OCI-LY7 (cell line): ENCODE results near the gene ING4. TPM values are rescaled to one million over a fixed set of nuclear protein-coding genes. Genes with fewer than 3 reads are reported as not detected.

Experiments used
- BruUV-seq: library from RNA; stranded (reverse); fragments of 400-500 nt; replicated peaks from 2 replicates; lab custom pipeline; 2021; lab: Mats Ljungman, UMichigan
- CTCF ChIA-PET: fragments of 300-600 bp; sonication (Branson Sonifier 250); formaldehyde crosslinking; loops from one replicate; lab custom pipeline; 2022; ENCODE audit warnings: antibody characterized with exemption; ENCODE audit not compliant: unreplicated experiment; lab: Charles Lee
- POLR2A ChIA-PET: fragments of 300-600 bp; sonication (Branson Sonifier 250); formaldehyde crosslinking; loops from one replicate; lab custom pipeline; 2022; ENCODE audit warnings: antibody characterized with exemption; lab: Charles Lee
- DNase-seq: peaks from one replicate; pipeline ENCODE4 v3.0.0-alpha.2; 2015; ENCODE audit warnings: low spot score
- H2AFZ ChIP-seq: fragments of 200-600 bp; sonication (generic), shearing (Covaris generic); 2 replicates; pipeline ENCODE4 v1.6.1; 2014; ENCODE audit warnings: mild to moderate bottlenecking, antibody characterized with exemption, low read length, moderate library complexity
- H3K27ac ChIP-seq: fragments of 200-600 bp; sonication (generic); 2 replicates; pipeline ENCODE4 v1.5.1; 2014; ENCODE audit warnings: mixed run types, low read depth, mild to moderate bottlenecking, moderate library complexity, low read length, inconsistent platforms; ENCODE audit not compliant: poor library complexity, severe bottlenecking
- H3K36me3 ChIP-seq: fragments of 200-600 bp; sonication (generic); 2 replicates; pipeline ENCODE4 v1.6.1; 2014; ENCODE audit warnings: mild to moderate bottlenecking, antibody characterized with exemption, low read length, moderate library complexity, mixed read lengths; ENCODE audit not compliant: insufficient read depth
- H3K4me1 ChIP-seq: fragments of 200-600 bp; sonication (generic); 2 replicates; pipeline ENCODE4 v1.5.1; 2014; ENCODE audit warnings: mild to moderate bottlenecking, low read length; ENCODE audit not compliant: insufficient read depth, poor library complexity, severe bottlenecking
- H3K4me2 ChIP-seq: fragments of 200-600 bp; sonication (generic); 2 replicates; pipeline ENCODE4 v1.6.1; 2014; ENCODE audit warnings: mild to moderate bottlenecking, low read length
- H3K4me3 ChIP-seq: fragments of 200-600 bp; sonication (generic); 2 replicates; pipeline ENCODE4 v1.5.1; 2014; ENCODE audit warnings: mild to moderate bottlenecking, low read depth, low read length; ENCODE audit not compliant: poor library complexity, severe bottlenecking
- H3K79me2 ChIP-seq: fragments of 200-600 bp; sonication (generic); 2 replicates; pipeline ENCODE4 v1.6.1; 2016; ENCODE audit warnings: low read depth, mild to moderate bottlenecking, low read length, moderate library complexity, mixed read lengths; ENCODE audit not compliant: insufficient read depth
- H3K9me2 ChIP-seq: fragments of 200-600 bp; sonication (generic); 2 replicates; pipeline ENCODE4 v1.6.1; 2016; ENCODE audit warnings: mild to moderate bottlenecking, low read length, mixed read lengths; ENCODE audit not compliant: insufficient read depth
- H3K9me3 ChIP-seq: fragments of 200-600 bp; sonication (generic); 2 replicates; pipeline ENCODE4 v1.6.1; 2014; ENCODE audit warnings: mild to moderate bottlenecking, mixed run types, low read length, mixed read lengths
- H4K20me1 ChIP-seq: fragments of 200-600 bp; sonication (generic); 2 replicates; pipeline ENCODE4 v1.6.1; 2014; ENCODE audit warnings: mild to moderate bottlenecking, antibody characterized with exemption, low read length, moderate library complexity, mixed read lengths; ENCODE audit not compliant: insufficient read depth
- EZH2phosphoT487 ChIP-seq: fragments of 200-600 bp; sonication (generic); IDR thresholded peaks from 2 replicates; pipeline ENCODE4 v1.6.1; 2018; ENCODE audit warnings: low read depth, borderline replicate concordance, mild to moderate bottlenecking, mixed run types, antibody characterized with exemption, low read length, moderate library complexity, mixed read lengths
- intact Hi-C: fragments of 100-400 bp; cut with micrococcal nuclease; formaldehyde crosslinking; loops from one replicate; pipeline ENCODE4 v1.10.0; 2022; ENCODE audit not compliant: unreplicated experiment
- total RNA-seq, 2 experiments: library from RNA; depleted of rRNA in 1 of 2; stranded (reverse); fragments of >200 nt in 1 of 2; shearing (Covaris generic) in 1 of 2; gene quantifications; 2 replicates each; pipeline ENCODE4 v1.2.3, GENCODE V29; 2014 to 2022
- TF ChIP-seq, protein P1 (sequence below): fragments of 200-600 bp; sonication (generic); conservative IDR thresholded peaks from 2 replicates; pipeline ENCODE4 v1.5.1; 2014; ENCODE audit warnings: mild to moderate bottlenecking, antibody characterized with exemption, low read length, moderate library complexity, mixed read lengths

Gene ING4
- total RNA-seq, 2 experiments from 2014 or later, result 27.1 to 30.8 TPM

DNA sequence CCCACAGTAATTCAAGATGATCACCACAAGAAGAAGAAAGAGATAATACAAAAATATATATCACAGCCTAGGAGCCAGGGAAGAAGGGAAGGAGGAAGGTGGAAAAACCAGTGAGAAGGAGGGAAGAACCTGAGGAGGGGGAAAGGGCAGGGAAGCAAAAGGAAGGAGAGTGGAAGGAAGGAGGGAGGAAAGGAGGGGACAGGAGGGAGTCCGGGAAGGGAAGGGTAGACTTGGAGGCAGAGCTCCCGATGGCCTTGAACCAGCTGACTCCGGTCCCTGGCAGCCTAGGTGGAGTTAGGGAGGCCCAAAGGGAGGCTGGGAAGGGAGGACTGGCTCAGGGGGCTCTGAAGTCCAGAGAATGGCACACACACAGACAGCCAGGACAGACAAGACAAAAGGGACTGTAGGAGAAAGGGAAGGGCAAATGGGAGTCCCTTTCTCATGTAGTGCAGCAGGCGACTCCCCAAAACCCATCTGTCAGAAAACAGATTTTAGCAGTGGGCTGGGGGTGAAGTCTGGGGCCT, 31.0 kb upstream of the ING4 start:
- H3K9me3 ChIP-seq, result no peaks in the 10 kb centered on the region
- H3K36me3 ChIP-seq, result peaks cover 13% of the 10 kb centered on the region; the same call in 1 of the 2 replicates
- no peak overlapping the region for H2AFZ ChIP-seq
- peaks cover 84% of the 10 kb centered on the region for H3K4me1 ChIP-seq
- H3K9me2 ChIP-seq, result no peaks in the 10 kb centered on the region
- peaks cover 17% of the 10 kb centered on the region; the same call in 1 of the 2 replicates for H3K79me2 ChIP-seq
- TF ChIP-seq, protein P1, sequence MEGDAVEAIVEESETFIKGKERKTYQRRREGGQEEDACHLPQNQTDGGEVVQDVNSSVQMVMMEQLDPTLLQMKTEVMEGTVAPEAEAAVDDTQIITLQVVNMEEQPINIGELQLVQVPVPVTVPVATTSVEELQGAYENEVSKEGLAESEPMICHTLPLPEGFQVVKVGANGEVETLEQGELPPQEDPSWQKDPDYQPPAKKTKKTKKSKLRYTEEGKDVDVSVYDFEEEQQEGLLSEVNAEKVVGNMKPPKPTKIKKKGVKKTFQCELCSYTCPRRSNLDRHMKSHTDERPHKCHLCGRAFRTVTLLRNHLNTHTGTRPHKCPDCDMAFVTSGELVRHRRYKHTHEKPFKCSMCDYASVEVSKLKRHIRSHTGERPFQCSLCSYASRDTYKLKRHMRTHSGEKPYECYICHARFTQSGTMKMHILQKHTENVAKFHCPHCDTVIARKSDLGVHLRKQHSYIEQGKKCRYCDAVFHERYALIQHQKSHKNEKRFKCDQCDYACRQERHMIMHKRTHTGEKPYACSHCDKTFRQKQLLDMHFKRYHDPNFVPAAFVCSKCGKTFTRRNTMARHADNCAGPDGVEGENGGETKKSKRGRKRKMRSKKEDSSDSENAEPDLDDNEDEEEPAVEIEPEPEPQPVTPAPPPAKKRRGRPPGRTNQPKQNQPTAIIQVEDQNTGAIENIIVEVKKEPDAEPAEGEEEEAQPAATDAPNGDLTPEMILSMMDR, result no peak
- no peak for TF ChIP-seq EZH2phosphoT487
- no peak overlapping the region for H3K4me2 ChIP-seq
- ChIA-PET CTCF (no interaction called here), POLR2A (interaction anchor here (0.5 kb wide), 1 partner anchor 133 kb away, joined by 3 read pairs; no protein-coding TSS in a partner anchor)
- intact Hi-C loops, result loop anchor here (10.0 kb wide), 1 partner anchor 269 kb away; no protein-coding TSS in a partner anchor
- DNase-seq, result no peak
- TSS peak; percentile 54 for BruUV-seq
- H3K4me3 ChIP-seq, result no peak overlapping the region
- H3K27ac ChIP-seq, result no peak overlapping the region
- H4K20me1 ChIP-seq, result no peaks in the 10 kb centered on the region

- DNase-seq, result no peak
- Histone ChIP-seq H3K36me3 (peaks cover 13% of the 10 kb centered on the region; the same call in 1 of the 2 replicates), H3K9me2 (no peaks in the 10 kb centered on the region), H2AFZ (no peak overlapping the region), H3K4me2 (no peak overlapping the region), H3K4me3 (no peak overlapping the region), H3K9me3 (no peaks in the 10 kb centered on the region), H3K4me1 (peaks cover 77% of the 10 kb centered on the region), H3K79me2 (peaks cover 27% of the 10 kb centered on the region), H3K27ac (no peak overlapping the region), H4K20me1 (no peaks in the 10 kb centered on the region)
- TF ChIP-seq EZH2phosphoT487, result no peak
- TF ChIP-seq, protein P1, result no peak
- intact Hi-C loops, result loop anchor here (10.0 kb wide), 1 partner anchor 268 kb away; no protein-coding TSS in a partner anchor
- ChIA-PET CTCF (no interaction called here), POLR2A (interaction anchor here (0.6 to 1.5 kb wide), 4 partner anchors 31 to 222 kb away, joined by 3 to 6 read pairs (median 4); partner anchors contain the start of gene COPS7A)
- no TSS peak for BruUV-seq
Measured at GRCh38 chr12:6692888-6693287, 30.0 kb upstream of the ING4 start.

DNA sequence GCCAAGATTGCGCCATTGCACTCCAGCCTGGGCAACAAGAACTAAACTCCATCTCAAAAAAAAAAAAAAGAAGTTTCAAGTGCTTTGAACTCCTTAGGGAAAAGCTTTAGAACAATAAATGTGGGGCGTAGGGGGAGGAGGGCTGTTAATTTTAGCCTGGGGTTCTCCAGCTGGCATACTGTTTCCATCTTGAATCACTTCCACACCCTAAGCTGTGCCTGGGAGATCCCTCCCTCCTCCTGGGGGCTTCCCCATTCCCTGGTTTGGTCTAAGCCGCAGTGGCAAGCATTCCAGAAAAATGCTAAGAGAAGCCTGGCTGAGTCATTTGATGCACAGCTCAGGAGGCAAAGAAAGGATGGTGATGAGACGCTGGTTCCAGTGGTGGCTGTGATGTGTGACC, 28.6 kb upstream of the ING4 start:
- H3K27ac ChIP-seq, result no peak overlapping the region
- ChIA-PET POLR2A (interaction anchor here (0.9 to 1.5 kb wide), 3 partner anchors 28 to 82 kb away, joined by 3 to 5 read pairs (median 4); partner anchors contain the start of gene COPS7A), CTCF (no interaction called here)
- H2AFZ ChIP-seq, result no peak overlapping the region
- H3K4me3 ChIP-seq, result no peak overlapping the region
- no peaks in the 10 kb centered on the region for H4K20me1 ChIP-seq
- no peaks in the 10 kb centered on the region for H3K9me3 ChIP-seq
- TF ChIP-seq, protein P1, result no peak
- peaks cover 42% of the 10 kb centered on the region for H3K79me2 ChIP-seq
- intact Hi-C loops, result loop anchor here (10.0 kb wide), 1 partner anchor 267 kb away; no protein-coding TSS in a partner anchor
- peak overlapping the region; percentile 86; the same call in 1 of the 2 replicates for H3K4me2 ChIP-seq
- peaks cover 27% of the 10 kb centered on the region for H3K36me3 ChIP-seq
- BruUV-seq, result no TSS peak
- H3K4me1 ChIP-seq, result peaks cover 79% of the 10 kb centered on the region
- H3K9me2 ChIP-seq, result no peaks in the 10 kb centered on the region
- DNase-seq, result no peak
